Left ventricle myocardium inferior (tissue), 1 donor: ENCODE measurements around the gene OTOGL. TPM values are rescaled to one million over a fixed set of nuclear protein-coding genes. Genes with fewer than 3 reads are reported as not detected.
"Not testable (repeated sequence)": the region's sequence is repeated elsewhere in the genome, so short reads cannot be mapped to it uniquely, and the experiment has no call there.

Experiments used
- DNase-seq: peaks from one replicate; pipeline ENCODE4 v3.0.0-alpha.2; 2020
- H3K27ac ChIP-seq: fragments of 200-600 bp; replicated peaks from 2 replicates; pipeline ENCODE4 v1.8.0; 2021
- H3K27me3 ChIP-seq: fragments of 200-600 bp; 2 replicates; pipeline ENCODE4 v1.8.0; 2021; ENCODE audit warnings: low read depth
- H3K36me3 ChIP-seq: fragments of 200-600 bp; 2 replicates; pipeline ENCODE4 v1.8.0; 2021
- H3K4me1 ChIP-seq: fragments of 200-600 bp; 2 replicates; pipeline ENCODE4 v1.8.0; 2021
- H3K4me3 ChIP-seq: fragments of 200-600 bp; 2 replicates; pipeline ENCODE4 v1.8.0; 2021; ENCODE audit warnings: mild to moderate bottlenecking, moderate library complexity
- H3K9me3 ChIP-seq: fragments of 200-600 bp; replicated peaks from 2 replicates; pipeline ENCODE4 v1.8.0; 2021
- CTCF ChIP-seq: fragments of 200-600 bp; IDR thresholded peaks from 2 replicates; pipeline ENCODE4 v1.8.0; 2021; ENCODE audit warnings: antibody characterized with exemption, mild to moderate bottlenecking, borderline replicate concordance
- intact Hi-C: fragments of 100-400 bp; cut with micrococcal nuclease; formaldehyde crosslinking; loops from one replicate; pipeline ENCODE4 v1.11.0; 2022
- total RNA-seq: library from RNA; stranded (reverse); fragmentation: NEBNext Ultra II Directional; extraction: Animal tissue kit (Norgen Biotek cat#: 25700); gene quantifications from one replicate; pipeline ENCODE4 v1.2.1, GENCODE V29; 2021
- donor health status: DM: no; HTN: yes; CAD: no; lungs with severe emphysema.

The OTOGL gene
- total RNA-seq, 1 donor from 2014 or later, result 0.27 TPM

GRCh38 chr12:80135624-80136023 lies 36.3 kb downstream of the OTOGL start:
- no peaks in the 10 kb centered on the region for H3K9me3 ChIP-seq
- no peak for DNase-seq
- no peak overlapping the region for H3K4me3 ChIP-seq
- no peak overlapping the region for H3K27ac ChIP-seq
- no peak for TF ChIP-seq CTCF
- intact Hi-C loops, result no loop called here
- H3K4me1 ChIP-seq, result no peaks in the 10 kb centered on the region
- H3K27me3 ChIP-seq, result no peaks in the 10 kb centered on the region
- no peaks in the 10 kb centered on the region for H3K36me3 ChIP-seq

GRCh38 chr12:80140005-80140404 lies 40.7 kb downstream of the OTOGL start:
- no peak for TF ChIP-seq CTCF
- Histone ChIP-seq H3K27me3 (no peaks in the 10 kb centered on the region), H3K27ac (no peak overlapping the region), H3K4me3 (no peak overlapping the region), H3K4me1 (no peaks in the 10 kb centered on the region), H3K36me3 (no peaks in the 10 kb centered on the region), H3K9me3 (no peaks in the 10 kb centered on the region)
- intact Hi-C loops, result no loop called here
- DNase-seq, result no peak

DNA sequence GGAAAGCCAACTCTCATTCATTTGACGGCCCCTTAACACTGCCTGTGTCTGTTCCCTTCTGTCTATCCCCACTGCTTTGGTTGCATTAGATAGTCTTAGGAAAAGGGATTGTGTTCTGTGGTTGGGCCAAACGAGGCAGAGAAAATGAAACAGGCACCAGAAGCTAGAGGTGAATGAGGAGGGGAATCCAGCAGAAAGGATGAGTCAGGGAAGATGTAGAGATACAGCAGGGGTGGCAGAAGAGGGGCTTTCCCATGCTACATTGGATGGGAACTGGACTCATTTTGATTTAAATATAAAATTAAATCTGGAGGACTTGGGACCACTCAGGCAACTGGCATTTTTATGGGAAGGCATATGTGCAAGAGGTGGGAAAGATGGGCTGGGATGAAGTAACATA lies 43.3 kb downstream of the OTOGL start:
- Histone ChIP-seq H3K27ac (no peak overlapping the region), H3K4me1 (no peaks in the 10 kb centered on the region), H3K4me3 (no peak overlapping the region), H3K36me3 (no peaks in the 10 kb centered on the region), H3K27me3 (no peaks in the 10 kb centered on the region), H3K9me3 (no peaks in the 10 kb centered on the region)
- intact Hi-C loops, result no loop called here
- no peak for TF ChIP-seq CTCF
- DNase-seq, result no peak

DNA sequence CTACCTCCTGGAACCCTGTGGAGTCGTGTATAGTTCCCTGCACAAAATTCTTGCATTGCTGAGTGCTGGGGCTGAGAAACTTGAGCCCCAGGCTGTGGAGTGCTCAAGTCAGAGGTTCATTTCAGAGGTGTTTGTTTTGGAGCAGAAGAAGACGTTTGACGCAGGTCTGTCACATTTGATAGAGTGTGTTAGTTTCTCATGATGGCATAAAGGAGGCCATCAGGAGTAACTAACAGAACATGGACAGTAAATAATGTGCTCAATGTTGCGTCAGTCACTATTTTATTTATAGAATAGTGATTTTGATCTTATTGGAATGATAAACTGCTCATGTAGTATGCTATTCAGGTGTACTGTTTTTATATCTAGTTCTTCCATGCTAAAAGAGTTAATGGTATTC lies 44.2 kb downstream of the OTOGL start:
- TF ChIP-seq CTCF, result no peak
- intact Hi-C loops, result no loop called here
- no peak overlapping the region for H3K4me3 ChIP-seq
- DNase-seq, result no peak
- no peaks in the 10 kb centered on the region for H3K4me1 ChIP-seq
- H3K9me3 ChIP-seq, result no peaks in the 10 kb centered on the region
- H3K27me3 ChIP-seq, result no peaks in the 10 kb centered on the region
- no peaks in the 10 kb centered on the region for H3K36me3 ChIP-seq
- no peak overlapping the region for H3K27ac ChIP-seq

- H3K27ac ChIP-seq, H3K27me3 ChIP-seq, H3K9me3 ChIP-seq, H3K36me3 ChIP-seq, H3K4me3 ChIP-seq, intact Hi-C loops, H3K4me1 ChIP-seq, DNase-seq: not testable (repeated sequence)
Observed at GRCh38 chr12:80149547-80150313, 50.4 kb downstream of the OTOGL start.

- H3K4me3 ChIP-seq, result no peak overlapping the region
- H3K27me3 ChIP-seq, result no peaks in the 10 kb centered on the region
- H3K27ac ChIP-seq, result no peak overlapping the region
- H3K9me3 ChIP-seq, result no peaks in the 10 kb centered on the region
- intact Hi-C loops, result no loop called here
- no peaks in the 10 kb centered on the region for H3K36me3 ChIP-seq
- TF ChIP-seq CTCF, result no peak
- no peak for DNase-seq
- no peaks in the 10 kb centered on the region for H3K4me1 ChIP-seq
Observed at GRCh38 chr12:80151131-80151530, 51.8 kb downstream of the OTOGL start.
